RWPE2 (cell line): ENCODE results near the gene MGAT3.

ENCODE experiments used
- ATAC-seq: fragments of 200-7000 bp; cut with Tn5 transposase; 3 replicates; pipeline ENCODE4 v1.9.1; 2021; ENCODE audit warnings: low read depth
- DNase-seq: peaks from one replicate; pipeline ENCODE4 v3.0.0-alpha.2; 2020; ENCODE audit warnings: low spot score
- H3K27ac ChIP-seq: fragments of 450-650 bp; 2 replicates; pipeline ENCODE4 v1.5.1; 2017; ENCODE audit warnings: mild to moderate bottlenecking; ENCODE audit not compliant: poor library complexity, severe bottlenecking
- H3K27me3 ChIP-seq: fragments of 250-450 bp; sonication (Bioruptor Pico); 2 replicates; pipeline ENCODE4 v1.5.1; 2021; ENCODE audit warnings: mild to moderate bottlenecking, moderate library complexity; ENCODE audit not compliant: insufficient read depth, poor library complexity, severe bottlenecking
- H3K36me3 ChIP-seq: fragments of 250-450 bp; sonication (Bioruptor Pico); 2 replicates; pipeline ENCODE4 v1.5.1; 2020; ENCODE audit warnings: low read depth, mild to moderate bottlenecking, moderate library complexity
- H3K4me1 ChIP-seq: fragments of 250-450 bp; sonication (Bioruptor Pico); 2 replicates; pipeline ENCODE4 v1.5.1; 2021; ENCODE audit warnings: mild to moderate bottlenecking, moderate library complexity; ENCODE audit not compliant: insufficient read depth, poor library complexity, severe bottlenecking
- H3K4me3 ChIP-seq: fragments of 250-450 bp; sonication (Bioruptor Pico); 2 replicates; pipeline ENCODE4 v1.5.1; 2021; ENCODE audit warnings: mild to moderate bottlenecking, moderate library complexity; ENCODE audit not compliant: severe bottlenecking
- H3K9me3 ChIP-seq: fragments of 250-450 bp; sonication (Bioruptor Pico); 2 replicates; pipeline ENCODE4 v1.5.1; 2021; ENCODE audit warnings: mild to moderate bottlenecking, moderate library complexity; ENCODE audit not compliant: severe bottlenecking
- TF ChIP-seq, protein P1 (sequence below): fragments of 450-650 bp; IDR thresholded peaks from one replicate; pipeline ENCODE4 v1.5.1; 2017; ENCODE audit warnings: mild to moderate bottlenecking, moderate library complexity; ENCODE audit not compliant: poor library complexity, severe bottlenecking

The MGAT3 gene

GRCh38 chr22:39526736-39527171 lies 69.9 kb downstream of the MGAT3 start:
- Histone ChIP-seq H3K4me3 (no peak overlapping the region), H3K27ac (peak overlapping the region; percentile 12), H3K27me3 (no peaks in the 10 kb centered on the region), H3K9me3 (no peaks in the 10 kb centered on the region), H3K36me3 (peaks cover 58% of the 10 kb centered on the region), H3K4me1 (peaks cover 5% of the 10 kb centered on the region)
- ATAC-seq (no peak), DNase-seq (no peak)
- TF ChIP-seq, protein P1, sequence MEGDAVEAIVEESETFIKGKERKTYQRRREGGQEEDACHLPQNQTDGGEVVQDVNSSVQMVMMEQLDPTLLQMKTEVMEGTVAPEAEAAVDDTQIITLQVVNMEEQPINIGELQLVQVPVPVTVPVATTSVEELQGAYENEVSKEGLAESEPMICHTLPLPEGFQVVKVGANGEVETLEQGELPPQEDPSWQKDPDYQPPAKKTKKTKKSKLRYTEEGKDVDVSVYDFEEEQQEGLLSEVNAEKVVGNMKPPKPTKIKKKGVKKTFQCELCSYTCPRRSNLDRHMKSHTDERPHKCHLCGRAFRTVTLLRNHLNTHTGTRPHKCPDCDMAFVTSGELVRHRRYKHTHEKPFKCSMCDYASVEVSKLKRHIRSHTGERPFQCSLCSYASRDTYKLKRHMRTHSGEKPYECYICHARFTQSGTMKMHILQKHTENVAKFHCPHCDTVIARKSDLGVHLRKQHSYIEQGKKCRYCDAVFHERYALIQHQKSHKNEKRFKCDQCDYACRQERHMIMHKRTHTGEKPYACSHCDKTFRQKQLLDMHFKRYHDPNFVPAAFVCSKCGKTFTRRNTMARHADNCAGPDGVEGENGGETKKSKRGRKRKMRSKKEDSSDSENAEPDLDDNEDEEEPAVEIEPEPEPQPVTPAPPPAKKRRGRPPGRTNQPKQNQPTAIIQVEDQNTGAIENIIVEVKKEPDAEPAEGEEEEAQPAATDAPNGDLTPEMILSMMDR = no peak

- peaks cover 51% of the 10 kb centered on the region for H3K36me3 ChIP-seq
These were observed 70.7 kb downstream of the MGAT3 start for GRCh38 chr22:39527481-39527961.

DNA sequence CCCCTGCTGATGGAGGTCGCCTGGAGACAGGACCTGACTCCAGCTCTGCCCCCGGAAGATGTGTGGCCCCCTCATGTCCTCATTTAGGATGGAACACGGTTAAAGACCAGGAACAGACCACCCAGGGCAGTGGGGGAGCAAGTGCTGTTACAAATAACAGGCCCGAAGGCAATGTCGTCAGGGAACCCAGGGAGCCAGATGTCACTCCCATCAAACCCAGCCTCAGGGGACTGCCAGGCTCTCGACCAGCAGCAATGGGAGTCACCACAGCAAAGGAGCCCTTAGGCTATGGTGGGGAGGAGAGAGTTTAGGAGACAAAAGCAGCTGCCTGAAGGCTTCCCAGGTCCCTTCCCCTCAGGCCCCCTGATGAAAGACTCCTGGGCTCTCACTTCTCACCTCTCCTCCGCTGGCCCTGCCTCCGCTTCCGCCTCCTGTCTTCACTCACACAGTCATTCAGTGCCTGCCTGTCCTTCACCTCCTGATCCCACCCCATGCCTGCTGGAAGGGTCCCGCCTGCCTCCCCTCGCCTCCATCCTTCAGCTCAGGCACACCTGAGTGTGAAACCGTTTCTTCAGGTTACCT lies 71.4 kb downstream of the MGAT3 start:
- Histone ChIP-seq H3K36me3 (peaks cover 44% of the 10 kb centered on the region), H3K27me3 (no peaks in the 10 kb centered on the region), H3K4me3 (no peak overlapping the region), H3K27ac (peak overlapping the region; percentile 22), H3K4me1 (peaks cover 7% of the 10 kb centered on the region), H3K9me3 (no peaks in the 10 kb centered on the region)
- ATAC-seq = no peak
- TF ChIP-seq, protein P1 = no peak
- no peak for DNase-seq

More at GRCh38 chr22:39527481-39527961, 70.7 kb downstream of the MGAT3 start:
- ATAC-seq (no peak), DNase-seq (no peak)
- Histone ChIP-seq H3K27me3 (no peaks in the 10 kb centered on the region), H3K4me3 (no peak overlapping the region), H3K9me3 (no peaks in the 10 kb centered on the region), H3K4me1 (peaks cover 5% of the 10 kb centered on the region), H3K27ac (peak overlapping the region; percentile 12)
- TF ChIP-seq, protein P1 = no peak

DNA sequence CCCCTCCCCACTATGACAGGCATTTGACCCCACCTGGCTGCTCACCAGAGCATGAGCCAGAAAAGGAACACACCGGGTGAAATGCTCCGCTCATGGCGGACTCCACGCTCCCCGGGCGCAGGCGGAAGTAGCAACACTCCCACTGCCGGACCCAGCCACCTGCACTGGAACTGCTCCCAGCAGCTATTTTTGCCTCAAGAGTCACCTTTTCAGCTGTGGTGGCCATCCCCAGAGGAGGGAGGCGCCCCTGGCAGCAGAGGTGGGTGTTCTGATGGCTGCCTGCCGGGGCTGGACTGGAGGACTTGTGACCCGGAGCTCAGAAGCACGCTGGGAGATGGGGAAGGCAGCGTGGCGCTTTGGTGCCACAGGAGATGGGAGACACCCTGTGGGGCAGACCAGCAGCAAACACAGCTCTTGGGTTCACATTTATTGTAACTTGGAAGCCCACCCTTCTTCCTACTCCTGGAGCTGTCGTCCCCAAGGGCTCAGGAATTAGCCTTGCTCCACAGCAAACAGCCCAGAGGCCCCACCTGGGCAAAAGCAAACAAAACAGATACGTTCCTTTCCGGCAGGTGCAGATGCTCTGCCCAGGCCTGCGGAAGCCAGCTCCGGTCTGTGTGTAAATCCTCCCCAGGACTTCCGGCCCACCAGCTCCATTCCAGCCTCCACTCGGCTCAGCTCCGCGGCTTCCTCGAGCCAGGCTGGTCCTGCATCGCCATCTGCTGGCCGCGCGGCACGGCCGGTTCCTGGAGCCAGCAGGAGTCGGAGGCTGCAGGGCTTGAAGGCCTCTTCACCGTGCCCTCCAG lies 72.1 kb downstream of the MGAT3 start:
- peak overlapping the region; percentile 22 for H3K27ac ChIP-seq
- H3K9me3 ChIP-seq = no peaks in the 10 kb centered on the region
- no peaks in the 10 kb centered on the region for H3K27me3 ChIP-seq
- peaks cover 39% of the 10 kb centered on the region for H3K36me3 ChIP-seq
- DNase-seq (peak; percentile 86), ATAC-seq (peak; percentile 39)
- H3K4me1 ChIP-seq = peaks cover 8% of the 10 kb centered on the region
- H3K4me3 ChIP-seq = no peak overlapping the region
- TF ChIP-seq, protein P1 = peak; percentile 94
